Sigmoid colon (tissue), 4 donors: Measurements from ENCODE around the gene BANK1.

ENCODE experiments used
- CTCF ChIP-seq, 4 experiments: fragments of 450-650 bp in 3 of 4; fragments of 200-600 bp in 1 of 4; IDR thresholded peaks; one replicate each; pipeline ENCODE4 v1.5.1; 2016 to 2019; ENCODE audit warnings: antibody characterized with exemption in 4 of 4, mild to moderate bottlenecking in 3 of 4, moderate library complexity in 2 of 4
- POLR2A ChIP-seq, 2 donors: fragments of 450-650 bp; IDR thresholded peaks; one replicate each; pipeline ENCODE4 v1.6.1; 2016; ENCODE audit warnings: antibody characterized with exemption in 2 of 2, mild to moderate bottlenecking in 2 of 2, moderate library complexity in 2 of 2
- POLR2AphosphoS5 ChIP-seq, 4 donors: sonication (generic); formaldehyde crosslinking; IDR thresholded peaks; one replicate each; pipeline ENCODE4 v1.6.1; 2017; ENCODE audit warnings: antibody characterized with exemption in 4 of 4

- TF ChIP-seq CTCF (IDR thresholded peaks at IDR 0.05) (no peak), POLR2A (IDR thresholded peaks at IDR 0.05) (no peak), POLR2AphosphoS5 (IDR thresholded peaks at IDR 0.05) (no peak)
Measured at GRCh38 chr4:101785486-101785885, 5.0 kb upstream of the BANK1 start.
